Heart right ventricle (tissue), 16 donors: ENCODE measurements around the gene TSPAN5. TPM values are rescaled to one million over a fixed set of nuclear protein-coding genes. Genes with fewer than 3 reads are reported as not detected.

Experiments used
- ATAC-seq, 8 donors: fragments of 200-7000 bp; cut with Tn5 transposase; one replicate each; pipeline ENCODE4 v1.9.1; 2020; ENCODE audit warnings: mild to moderate bottlenecking in 8 of 8, moderate library complexity in 8 of 8, moderate number of reproducible peaks in 1 of 8
- DNase-seq, 2 donors: peaks; one replicate each; pipeline ENCODE4 v3.0.0-alpha.2; 2020
- H3K27ac ChIP-seq, 10 donors: fragments of 200-600 bp; sonication (generic) in 2 of 10; one replicate each; pipeline versions ENCODE4 v1.5.0 to v1.8.0; 2020 to 2022; ENCODE audit warnings: mild to moderate bottlenecking in 3 of 10
- H3K27me3 ChIP-seq, 7 donors: fragments of 200-600 bp; one replicate each; pipeline ENCODE4 v1.8.0; 2021 to 2022; ENCODE audit warnings: mild to moderate bottlenecking in 2 of 7
- H3K36me3 ChIP-seq, 9 donors: fragments of 200-600 bp; sonication (generic) in 1 of 9; one replicate each; pipeline versions ENCODE4 v1.5.0 to v1.8.0; 2020 to 2022; ENCODE audit warnings: mild to moderate bottlenecking in 2 of 9
- H3K4me1 ChIP-seq, 9 donors: fragments of 200-600 bp; sonication (generic) in 1 of 9; one replicate each; pipeline versions ENCODE4 v1.5.0 to v1.8.0; 2020 to 2022; ENCODE audit warnings: mild to moderate bottlenecking in 4 of 9
- H3K4me3 ChIP-seq, 10 donors: fragments of 200-600 bp; sonication (generic) in 2 of 10; one replicate each; pipeline versions ENCODE4 v1.5.0 to v1.8.0; 2020 to 2022; ENCODE audit warnings: mild to moderate bottlenecking in 7 of 10, moderate library complexity in 2 of 10
- H3K9me3 ChIP-seq, 11 donors: fragments of 200-600 bp in 10 of 11; sonication (generic) in 2 of 11; one replicate each; pipeline versions ENCODE4 v1.5.0 to v1.8.0; 2013 to 2022; ENCODE audit warnings: mild to moderate bottlenecking in 2 of 11, control low read depth in 1 of 11, moderate library complexity in 1 of 11
- CTCF ChIP-seq, 9 donors: fragments of 200-600 bp; sonication (generic) in 2 of 9; IDR thresholded peaks; one replicate each; pipeline versions ENCODE4 v1.5.0 to v1.8.0; 2021 to 2022; ENCODE audit warnings: antibody characterized with exemption in 9 of 9, mild to moderate bottlenecking in 5 of 9, moderate library complexity in 1 of 9
- WGBS, 2 donors: extraction: QIAGEN DNeasy Blood & Tissue Kit; methylation state at CpG; one replicate each; pipeline ENCODE4 v1.1.7; 2013; ENCODE audit warnings: inconsistent platforms in 1 of 2; 5-methylcytosine and 5-hydroxymethylcytosine counted together
- intact Hi-C, 10 donors: fragments of 100-400 bp; cut with DNase I; formaldehyde crosslinking; loops; one replicate each; pipeline versions ENCODE4 v1.11.1 to v1.14.2; 2022
- polyA plus RNA-seq, 2 donors: library from polyadenylated mRNA; stranded (reverse); fragments of 200-250 nt; gene quantifications; one replicate each; pipeline ENCODE4 v1.2.3, GENCODE V29; 2013
- total RNA-seq, 10 donors: library from RNA; stranded (reverse); fragmentation: NEBNext Ultra II Directional in 3 of 10; extraction: Animal tissue kit (Norgen Biotek cat#: 25700) in 3 of 10; gene quantifications; one replicate each; pipeline versions ENCODE4 v1.2.1 to v1.2.4, GENCODE V29; 2021 to 2023
- donor health status: Arrhythmogenic right ventricular cardiomyopathy.
- donor health status: ischemic (EF 13 %, LVEDD 7.1; RV severe dilation, severe dysfunction).
- donor health status: healthy with polysubstance abuse.
- donor health status: DM: no; HTN: yes; CAD: no.
- donor health status: DM: no; HTN: no; CAD: no.
- donor health status: ischemic (EF 25% LVEDD 6.9; RV normal size, moderate dysfunction).
- donor health status: ischemic (EF 25% LVEDD 5.7; RV mildly dilated, moderate dysfunction).
- donor health status: healthy.
- donor health status: DM: yes; HTN: yes; CAD: no.
- donor health status: Ischemic cardiomyopathy.
- donor health status: ischemic (EF 35%, LVEDD 5.7; RV mildly dilated, moderate dysfunction).
- donor health status: nonischemic (EF 11% LVEDD 7.7; RV severe dilation, severe dysfunction).
- donor health status: DM: yes; HTN: yes; CAD: no.
- donor health status: PGD.
- donor health status: ischemic (EF 29% LVEDD 5.4; RV normal size, mild dysfunction).
- donor health status: nonischemic (EF 23%, LVEDD 6.1; RV moderate dilation, normal function).

Gene TSPAN5
- total and polyA plus RNA-seq, 12 donors, result 0.85 to 6.7 (median 3.8) TPM

GRCh38 chr4:98512918-98513317 is 145.5 kb downstream of the TSPAN5 start:
- no peaks in the 10 kb centered on the region for H3K27me3 ChIP-seq
- peaks cover 0 to 24% (median 0%) of the 10 kb centered on the region in 9 donors for H3K4me1 ChIP-seq
- no peak overlapping the region for H3K4me3 ChIP-seq
- no peak for DNase-seq
- WGBS, 2 donors, result 76 to 88% methylated on average over 3 of the region's 3 CpGs
- H3K36me3 ChIP-seq, result no peaks in the 10 kb centered on the region
- no peak for ATAC-seq
- H3K27ac ChIP-seq, result no peak overlapping the region
- intact Hi-C loops, result no loop called here
- no peak for TF ChIP-seq CTCF (IDR thresholded peaks at IDR 0.05)
- peaks cover 0 to 13% (median 0%) of the 10 kb centered on the region in 11 donors for H3K9me3 ChIP-seq

DNA sequence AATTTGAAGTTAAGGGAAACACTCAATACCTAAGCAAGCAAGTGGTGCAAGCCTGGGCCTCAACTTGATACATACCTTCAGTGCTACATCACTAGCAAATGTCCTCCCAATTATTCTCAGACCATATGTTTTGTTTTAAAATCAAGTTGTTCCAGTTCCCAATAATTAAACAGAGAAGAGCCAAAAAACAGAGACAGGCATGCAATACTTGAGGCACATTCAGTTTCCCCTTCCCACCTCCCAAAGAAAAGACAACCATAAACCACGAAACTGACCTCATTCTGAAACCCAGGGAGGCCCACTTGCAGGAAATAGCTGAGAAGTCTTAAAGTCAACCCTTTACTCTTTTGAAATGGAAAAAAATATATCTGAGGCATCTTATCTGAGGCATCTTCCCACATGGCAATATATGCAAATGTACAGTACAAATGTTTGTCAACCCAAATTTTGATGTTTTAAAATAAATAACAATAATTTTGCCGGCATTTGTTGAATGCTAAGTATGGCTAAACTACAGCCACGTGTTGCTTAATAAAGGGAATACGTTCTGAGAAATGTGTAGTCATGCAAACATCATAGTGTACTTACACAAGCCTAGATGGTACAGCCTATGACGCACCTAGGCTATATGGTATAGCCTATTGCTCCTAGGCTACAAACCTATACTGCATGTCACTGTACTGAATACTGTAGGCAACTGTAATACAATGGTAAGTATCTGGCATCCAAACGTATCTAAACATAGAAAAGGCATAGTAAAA is 147.5 kb downstream of the TSPAN5 start:
- ATAC-seq, result no peak
- no peak for DNase-seq
- TF ChIP-seq CTCF (IDR thresholded peaks at IDR 0.05), result no peak
- intact Hi-C loops, result no loop called here
- H3K9me3 ChIP-seq, result no peaks in the 10 kb centered on the region
- H3K27me3 ChIP-seq, result no peaks in the 10 kb centered on the region
- H3K4me1 ChIP-seq, result peaks cover 0 to 16% (median 0%) of the 10 kb centered on the region in 9 donors
- no peak overlapping the region for H3K4me3 ChIP-seq
- H3K36me3 ChIP-seq, result no peaks in the 10 kb centered on the region
- peak overlapping the region in 1 of 10 donors; percentile 22 for H3K27ac ChIP-seq
- 85 to 88% methylated on average over 6 of the region's 6 CpGs for WGBS, 2 donors

- no peak for DNase-seq
- no peaks in the 10 kb centered on the region for H3K9me3 ChIP-seq
- H3K27ac ChIP-seq, result peak overlapping the region in 1 of 10 donors; percentile 22
- H3K36me3 ChIP-seq, result no peaks in the 10 kb centered on the region
- H3K4me3 ChIP-seq, result no peak overlapping the region
- intact Hi-C loops, result no loop called here
- 78 to 84% methylated on average over 2 of the region's 2 CpGs for WGBS, 2 donors
- peaks cover 0 to 10% (median 0%) of the 10 kb centered on the region in 9 donors for H3K4me1 ChIP-seq
- no peak for TF ChIP-seq CTCF (IDR thresholded peaks at IDR 0.05)
- ATAC-seq, result no peak
- H3K27me3 ChIP-seq, result no peaks in the 10 kb centered on the region
Measured at GRCh38 chr4:98510340-98510739, 148.1 kb downstream of the TSPAN5 start.

- 78 to 83% methylated on average over 4 of the region's 4 CpGs for WGBS, 2 donors
- no peaks in the 10 kb centered on the region for H3K9me3 ChIP-seq
- TF ChIP-seq CTCF (IDR thresholded peaks at IDR 0.05), result no peak
- intact Hi-C loops, result no loop called here
- no peak for ATAC-seq
- H3K36me3 ChIP-seq, result no peaks in the 10 kb centered on the region
- no peak overlapping the region for H3K27ac ChIP-seq
- DNase-seq, result no peak
- H3K4me3 ChIP-seq, result no peak overlapping the region
- H3K27me3 ChIP-seq, result no peaks in the 10 kb centered on the region
- H3K4me1 ChIP-seq, result peaks cover 0 to 9% (median 0%) of the 10 kb centered on the region in 9 donors
Measured at GRCh38 chr4:98509721-98510120, 148.7 kb downstream of the TSPAN5 start.
